ENCODE measurements around the gene CCNK.

GRCh38 chr14:99532310-99532709, 51.1 kb downstream of the CCNK start:
- TF ChIP-seq CTCF (IDR thresholded peaks at IDR 0.05; ENCODE audit: low read depth, low read length): no peak
- TF ChIP-seq POLR2A (IDR thresholded peaks at IDR 0.05; ENCODE audit: extremely low read depth, insufficient read length): no peak
- TF ChIP-seq MAX (IDR thresholded peaks at IDR 0.05; ENCODE audit: low read depth, low read length): no peak

Measured in NB4 (cell line).